Measurements from ENCODE around the gene PFN1. TPM values are rescaled to one million over a fixed set of nuclear protein-coding genes. Genes with fewer than 3 reads are reported as not detected.
A peak's percentile ranks its signal among the peaks of the same experiment; 100 is the strongest.
"Not testable (repeated sequence)": the region's sequence is repeated elsewhere in the genome, so short reads cannot be mapped to it uniquely, and the experiment has no call there.

PFN1 gene
- total RNA-seq, 1 experiment from 2014 or later, result 2,317 TPM

- DNase-seq (ENCODE audit: low spot score), result no peak
These were observed 27.0 kb downstream of the PFN1 start for GRCh38 chr17:4921320-4921719.

- DNase-seq (ENCODE audit: low spot score), result no peak
These were observed 27.8 kb downstream of the PFN1 start for GRCh38 chr17:4920351-4921048.

- DNase-seq (ENCODE audit: low spot score), result no peak
These were observed 28.8 kb downstream of the PFN1 start for GRCh38 chr17:4919511-4920047.

DNA sequence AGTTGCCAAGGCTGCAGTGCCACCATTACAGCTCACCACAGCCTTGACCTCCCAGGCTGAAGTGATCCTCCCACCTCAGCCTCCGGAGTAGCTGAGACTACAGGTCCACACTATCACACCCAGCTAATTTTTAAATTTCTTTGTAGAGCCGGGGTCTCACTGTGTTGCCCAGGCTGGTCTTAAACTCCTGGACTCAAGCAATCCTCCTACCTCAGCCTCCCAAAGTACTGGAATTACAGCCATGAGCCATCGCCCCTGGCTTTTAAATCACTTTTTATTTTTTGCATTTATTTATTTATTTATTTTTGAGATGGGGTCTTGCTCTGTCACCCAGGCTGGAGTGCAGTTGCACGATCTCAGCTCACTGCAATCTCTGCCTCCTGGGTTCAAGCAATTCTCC, 33.8 kb downstream of the PFN1 start:
- not testable (repeated sequence) for DNase-seq (ENCODE audit: low spot score)

DNA sequence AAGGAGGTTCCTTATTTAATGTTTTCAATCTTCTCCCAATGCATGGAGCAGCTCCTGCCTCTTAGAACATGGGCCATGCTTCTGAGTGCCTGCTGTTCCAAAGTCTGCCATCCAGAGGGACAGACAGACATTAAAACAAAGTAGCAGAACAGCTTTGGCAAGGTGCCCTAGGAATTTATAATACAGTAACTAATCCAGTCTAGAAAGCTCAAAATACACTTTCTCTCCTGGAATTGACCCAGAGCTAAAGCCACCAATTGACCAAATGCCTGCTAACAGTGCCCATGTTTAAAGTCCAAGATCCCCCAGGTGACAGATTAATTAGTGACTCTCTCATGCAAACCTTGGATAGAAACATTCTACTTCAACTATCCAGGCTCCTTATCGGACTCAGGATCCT, 34.3 kb downstream of the PFN1 start:
- DNase-seq (ENCODE audit: low spot score), result peak; percentile 35

DNA sequence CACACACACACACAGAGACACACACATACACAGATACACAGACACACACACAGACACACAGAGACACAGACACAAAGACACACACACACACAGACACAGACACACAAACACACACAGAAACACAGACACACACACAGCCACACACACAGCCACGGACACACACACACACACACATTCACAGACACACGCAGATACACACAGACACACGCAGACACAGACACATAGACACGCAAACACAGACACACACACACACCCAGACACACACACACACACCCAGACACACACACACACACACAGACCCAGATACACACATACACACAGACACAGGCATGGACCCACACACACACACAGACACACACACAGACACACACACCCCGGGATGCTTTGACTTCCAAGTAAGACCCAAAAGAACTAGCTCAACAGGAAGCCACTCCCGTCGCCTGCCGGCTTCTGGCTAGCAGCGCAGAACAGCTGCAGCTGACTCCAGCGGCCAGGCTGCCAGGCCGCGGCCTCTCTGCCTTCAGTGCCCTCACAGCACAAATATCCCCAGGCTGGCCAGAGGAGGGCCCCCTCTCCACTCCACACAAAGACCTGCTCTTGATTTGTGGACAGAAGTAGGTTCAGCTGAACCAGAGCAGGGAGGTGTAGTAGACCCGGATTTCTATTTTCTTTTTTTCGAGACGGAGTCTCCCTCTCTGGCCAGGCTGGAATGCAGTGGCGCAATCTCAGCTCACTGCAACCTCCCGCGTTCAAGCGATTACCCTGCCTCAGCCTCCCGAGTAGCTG, 39.4 kb downstream of the PFN1 start:
- DNase-seq (ENCODE audit: low spot score), result peak; percentile 82

GRCh38 chr17:4908301-4908700, 40.0 kb downstream of the PFN1 start:
- no peak for DNase-seq (ENCODE audit: low spot score)

GRCh38 chr17:4906642-4907041, 41.7 kb downstream of the PFN1 start:
- not testable (repeated sequence) for DNase-seq (ENCODE audit: low spot score)

DNA sequence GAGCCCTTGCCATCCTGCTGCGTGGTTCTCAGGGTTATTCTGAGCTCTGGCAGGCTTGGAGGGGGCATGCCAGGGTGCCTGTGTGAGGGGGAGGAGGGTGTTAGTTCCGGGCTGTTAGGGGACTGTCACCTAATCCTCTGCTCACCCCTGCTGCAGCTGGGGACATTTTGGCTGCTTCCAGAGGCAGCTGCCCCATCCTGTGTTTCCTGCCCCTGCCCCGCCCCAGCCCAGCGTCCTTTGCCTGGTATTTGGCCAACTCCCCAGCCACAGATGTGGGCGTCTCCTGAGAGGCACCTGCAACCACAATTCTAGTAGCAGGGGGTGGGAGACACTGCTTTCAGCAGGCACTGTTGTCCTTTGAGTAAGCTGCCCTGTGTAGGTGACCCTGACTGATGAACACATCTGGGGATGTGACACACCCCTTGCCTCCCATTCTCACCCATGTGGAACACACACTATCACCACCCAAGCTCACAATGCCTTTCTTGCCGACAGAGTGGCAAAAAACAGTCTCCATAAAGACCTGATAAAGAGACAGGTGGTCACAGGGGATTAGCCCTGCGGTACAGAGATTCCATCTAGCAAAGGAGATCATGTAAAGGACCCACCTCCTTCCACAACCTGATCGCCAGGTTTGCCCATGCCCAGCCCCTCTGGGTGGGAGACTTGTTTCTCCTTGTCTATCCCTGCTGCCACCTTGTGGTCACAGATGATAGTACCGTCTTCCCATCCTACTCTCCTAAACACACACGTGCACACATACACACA, 45.1 kb downstream of the PFN1 start, which contains the start of gene CHRNE:
Gene CHRNE (minus strand): TSS at position 48 of the 768 bp plus-strand sequence. CDS start 35 bp downstream, at position 13.
- DNase-seq (ENCODE audit: low spot score), result peak; percentile 82

DNA sequence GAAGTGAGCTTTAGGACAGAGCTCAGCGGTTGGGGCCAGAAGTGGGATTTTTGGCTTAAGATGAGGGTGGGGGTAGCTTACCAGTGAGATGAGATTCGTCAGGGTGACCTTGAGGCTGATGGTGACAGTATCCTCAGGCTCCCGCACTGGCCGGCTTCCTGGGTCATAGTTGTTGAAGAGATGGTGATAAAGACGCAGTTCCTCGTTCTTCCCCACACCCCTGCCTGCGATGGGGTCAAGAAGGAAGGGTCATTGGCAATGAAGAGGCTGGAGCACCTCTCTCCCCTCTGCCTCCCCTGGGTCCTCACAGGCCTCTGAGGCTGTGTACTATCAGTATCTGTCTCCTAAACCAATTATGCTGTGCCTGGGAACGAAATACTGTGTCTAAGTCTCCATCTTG, 45.8 kb downstream of the PFN1 start:
- DNase-seq (ENCODE audit: low spot score), result no peak

DNA sequence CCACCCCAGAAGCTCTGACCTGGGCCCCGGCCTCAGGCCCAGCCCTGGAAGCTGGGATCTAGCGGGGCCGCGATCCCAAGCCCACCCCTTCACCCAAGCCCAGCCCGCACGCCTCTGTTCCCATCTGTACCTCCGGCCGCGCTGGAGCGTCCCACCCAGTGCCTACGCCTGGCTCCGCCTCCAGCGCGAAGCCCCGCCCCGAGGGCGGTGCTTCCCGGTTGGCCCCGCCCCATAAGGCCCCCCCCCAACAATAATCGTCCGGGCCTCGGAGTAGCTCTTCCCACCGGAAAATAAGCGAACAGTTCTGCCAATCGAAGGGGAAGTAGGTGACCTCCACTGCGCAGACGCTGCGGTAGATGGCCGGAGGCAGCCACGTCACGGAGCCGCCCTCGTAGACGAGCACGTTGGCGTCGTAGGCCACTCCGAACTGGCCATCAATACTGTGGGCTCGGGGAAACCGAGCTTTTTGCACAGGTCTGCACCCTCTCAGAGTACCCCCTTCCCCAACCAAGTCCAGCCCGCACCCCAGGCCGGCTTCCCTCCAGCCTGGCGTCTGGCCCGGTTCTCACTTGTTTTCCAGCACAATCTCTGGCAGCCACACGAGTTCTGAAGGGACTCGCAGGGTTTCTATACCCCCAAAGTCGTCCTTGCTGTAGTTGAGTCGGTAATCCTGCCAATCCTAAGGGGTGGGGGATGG, 46.5 kb downstream of the PFN1 start:
- no peak for DNase-seq (ENCODE audit: low spot score)

DNA sequence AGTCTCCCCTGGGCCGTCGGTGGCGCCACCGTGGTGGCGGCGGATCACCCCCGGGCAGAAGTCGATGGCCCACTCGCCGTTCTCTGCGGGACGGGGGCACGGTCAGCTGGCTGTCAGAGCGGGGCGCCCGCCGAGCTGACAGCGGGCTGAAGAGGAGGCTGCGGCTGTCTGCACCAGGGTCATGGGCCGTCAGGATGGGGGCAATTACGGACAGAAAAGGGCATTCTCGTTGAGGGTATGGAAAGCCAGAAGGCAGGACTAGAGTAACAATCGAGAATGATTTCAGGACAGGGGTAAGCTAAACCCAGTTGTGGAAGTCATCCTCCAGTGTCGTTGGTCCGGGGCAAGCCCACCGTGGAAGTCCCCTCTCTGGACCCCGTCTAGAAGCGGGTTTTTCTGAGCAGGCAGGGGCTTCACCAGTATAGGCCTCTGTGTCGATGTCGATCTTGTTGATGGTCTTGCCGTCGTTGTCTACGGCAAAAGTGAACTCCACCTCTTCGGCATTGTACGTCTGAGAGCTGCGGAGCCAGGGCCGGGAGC, 47.2 kb downstream of the PFN1 start:
- DNase-seq (ENCODE audit: low spot score), result no peak

- no peak for DNase-seq (ENCODE audit: low spot score)
These were observed 47.9 kb downstream of the PFN1 start for GRCh38 chr17:4900231-4901107.

- DNase-seq (ENCODE audit: low spot score), result no peak
These were observed 48.7 kb downstream of the PFN1 start, which contains the start of gene C17orf107 for GRCh38 chr17:4899341-4900230. Gene C17orf107 (plus strand): TSS chr17:4899536. CDS start chr17:4899763, 227 bp downstream.

- no peak for DNase-seq (ENCODE audit: low spot score)
These were observed 49.4 kb downstream of the PFN1 start for GRCh38 chr17:4898927-4899326.

GRCh38 chr17:4898351-4898750, 50.0 kb downstream of the PFN1 start:
- DNase-seq (ENCODE audit: low spot score), result no peak

- DNase-seq (ENCODE audit: low spot score), result no peak
These were observed 50.5 kb downstream of the PFN1 start for GRCh38 chr17:4897785-4898184.

GRCh38 chr17:4897198-4897687, 51.1 kb downstream of the PFN1 start:
- no peak for DNase-seq (ENCODE audit: low spot score)
